NOMO-1 (cell line): Measurements from ENCODE around the gene ANO4.
"Not testable (repeated sequence)": the region's sequence is repeated elsewhere in the genome, so short reads cannot be mapped to it uniquely, and the experiment has no call there.

Experiments
- DNase-seq, 2 experiments: peaks; one replicate each; lab custom pipeline; 2025; ENCODE audit not compliant: unreplicated experiment in 2 of 2; lab: John Stamatoyannopoulos, UW

The ANO4 gene

DNA sequence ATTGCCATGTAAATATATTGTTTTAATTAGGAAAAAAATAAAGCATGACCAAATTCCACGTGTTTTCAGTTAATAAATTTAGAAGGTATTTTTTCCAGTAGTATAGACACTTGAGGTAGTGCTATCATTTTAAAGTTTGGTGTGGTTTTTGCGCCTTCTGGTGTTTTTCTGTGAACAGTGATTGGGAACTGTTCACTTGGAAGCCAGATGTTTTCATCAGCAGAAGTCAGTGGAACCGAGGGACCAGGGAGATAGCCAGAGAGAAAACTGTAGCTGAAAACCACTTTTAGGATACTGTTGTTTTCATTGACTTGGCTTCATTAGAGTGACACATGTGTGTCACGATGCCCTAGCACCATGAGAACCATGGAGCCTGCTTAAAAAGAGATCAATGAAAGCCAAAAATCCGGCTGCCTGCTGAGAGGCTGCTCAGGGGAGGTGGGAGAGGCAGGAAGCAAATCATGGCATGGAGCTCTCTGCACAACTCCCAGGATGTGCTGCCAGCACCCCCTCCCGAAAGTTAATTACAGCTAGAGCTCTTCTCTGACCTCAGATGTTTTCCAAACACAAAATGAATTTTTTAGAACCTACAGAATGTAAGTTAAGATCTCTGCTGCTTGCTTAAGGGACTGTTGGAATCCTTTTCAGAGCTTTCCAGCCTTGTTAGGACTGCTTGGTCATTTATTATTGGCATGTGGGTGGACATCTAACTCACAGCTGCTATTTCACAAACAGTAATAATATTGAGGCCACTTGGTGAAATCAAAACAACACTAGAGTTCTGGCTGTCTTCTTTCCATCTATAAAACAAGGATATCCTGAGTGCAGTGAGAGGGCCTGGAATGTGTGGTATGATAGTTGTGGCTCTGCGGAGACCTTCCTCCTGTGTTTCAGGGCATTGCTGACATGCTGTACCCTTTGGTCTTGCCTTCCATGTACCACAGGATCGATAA lies 192.3 kb downstream of the ANO4 start:
- no peak for DNase-seq

DNA sequence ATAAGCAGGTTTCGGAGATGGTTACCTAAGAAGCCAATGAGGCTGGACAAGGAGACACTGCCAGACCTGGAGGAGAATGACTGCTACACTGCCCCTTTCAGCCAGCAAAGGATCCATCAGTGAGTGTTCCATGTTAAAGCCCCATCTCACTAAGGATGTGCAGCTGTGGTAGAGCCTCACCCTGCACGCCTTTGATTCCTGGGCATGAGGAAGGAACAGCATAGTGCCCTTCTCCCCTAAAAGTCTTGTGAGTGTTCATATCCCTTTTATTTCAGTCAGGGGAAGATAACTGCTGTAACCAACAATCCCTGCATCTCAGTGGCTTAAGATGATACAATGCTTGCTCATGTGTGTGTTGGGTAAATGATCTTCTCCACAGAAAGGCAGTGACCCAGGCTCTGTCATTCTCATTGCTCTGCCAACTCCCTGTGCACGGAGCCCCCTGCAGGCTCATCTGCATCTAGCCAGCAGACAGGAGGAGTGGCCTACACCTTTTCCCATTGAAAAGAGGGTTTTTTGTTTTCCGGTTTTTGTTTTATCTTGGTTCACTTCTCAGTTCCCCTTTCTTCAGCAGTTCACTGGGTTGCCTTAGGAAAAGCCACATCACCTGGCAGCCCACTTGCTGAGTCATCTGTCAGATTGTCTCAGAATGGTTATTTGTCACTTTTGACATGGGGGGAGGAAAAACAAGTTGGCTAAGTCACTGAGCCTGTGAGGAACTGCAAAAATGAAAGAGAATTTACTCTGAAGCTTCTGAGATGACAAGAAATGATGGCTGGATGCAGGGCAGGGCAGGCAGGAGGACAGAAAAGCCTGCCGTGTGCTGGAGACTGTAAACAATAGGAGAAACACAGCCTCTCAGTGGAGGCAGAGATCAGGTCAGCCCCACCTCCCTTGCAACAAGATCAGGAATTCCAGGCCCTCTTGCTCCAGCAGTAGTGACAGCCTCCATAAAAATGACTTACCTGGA lies 193.3 kb downstream of the ANO4 start:
- DNase-seq: peak; percentile 89 to 96

DNA sequence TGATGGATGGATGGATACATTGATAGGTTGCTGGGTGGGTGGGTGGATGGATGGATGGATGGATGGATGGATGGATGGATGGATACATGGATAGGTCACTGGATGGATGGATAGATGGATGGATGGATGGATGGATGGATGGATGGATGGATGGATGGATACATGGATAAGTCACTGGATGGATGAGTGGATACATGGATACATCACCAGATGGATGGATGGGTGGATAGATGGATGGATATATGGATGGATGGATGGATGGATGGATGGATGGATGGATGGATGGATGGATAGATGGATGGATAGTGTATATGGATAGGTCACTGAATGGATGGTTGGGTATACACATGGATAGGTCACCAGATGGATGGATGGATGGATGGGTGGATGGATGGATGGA lies 194.9 kb downstream of the ANO4 start:
- not testable (repeated sequence) for DNase-seq

DNA sequence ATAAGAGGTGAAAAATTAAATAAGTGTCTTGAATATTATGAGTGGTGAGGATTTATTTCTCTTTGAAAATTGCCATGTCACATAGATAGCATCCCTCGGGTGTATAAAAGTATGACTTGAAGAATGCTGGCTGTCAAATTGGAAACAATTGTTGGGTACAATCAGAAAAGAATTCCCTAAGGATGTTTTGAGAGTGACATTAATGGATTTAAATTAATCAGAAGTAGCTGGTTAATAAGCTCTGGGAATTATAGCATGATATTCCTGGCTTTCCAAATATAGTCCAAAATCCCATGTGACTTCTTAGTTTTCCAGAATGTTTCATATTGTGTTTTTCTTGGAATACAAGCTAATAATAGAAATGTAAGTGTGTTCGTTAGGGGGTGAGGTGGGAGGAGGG lies 196.5 kb downstream of the ANO4 start:
- DNase-seq: no peak

DNA sequence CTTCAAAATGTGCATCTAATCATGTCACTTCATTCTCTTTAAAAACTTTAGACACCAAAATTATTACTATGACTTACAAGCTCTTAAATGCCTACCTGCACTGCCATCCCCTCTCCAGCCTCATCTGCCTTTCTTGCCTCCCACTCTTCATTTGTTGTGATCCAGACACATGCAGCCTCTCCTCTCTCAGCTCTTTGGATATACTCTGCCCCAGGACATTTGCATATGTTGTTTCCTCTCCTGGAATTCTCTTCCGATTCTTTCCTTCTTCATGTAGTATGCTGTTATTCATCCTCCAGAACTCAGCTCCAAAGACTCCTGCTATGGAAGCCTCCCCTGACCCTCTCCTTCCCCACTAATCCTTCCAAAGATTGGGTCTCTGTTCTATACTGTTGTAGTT lies 197.6 kb downstream of the ANO4 start:
- no peak for DNase-seq

DNA sequence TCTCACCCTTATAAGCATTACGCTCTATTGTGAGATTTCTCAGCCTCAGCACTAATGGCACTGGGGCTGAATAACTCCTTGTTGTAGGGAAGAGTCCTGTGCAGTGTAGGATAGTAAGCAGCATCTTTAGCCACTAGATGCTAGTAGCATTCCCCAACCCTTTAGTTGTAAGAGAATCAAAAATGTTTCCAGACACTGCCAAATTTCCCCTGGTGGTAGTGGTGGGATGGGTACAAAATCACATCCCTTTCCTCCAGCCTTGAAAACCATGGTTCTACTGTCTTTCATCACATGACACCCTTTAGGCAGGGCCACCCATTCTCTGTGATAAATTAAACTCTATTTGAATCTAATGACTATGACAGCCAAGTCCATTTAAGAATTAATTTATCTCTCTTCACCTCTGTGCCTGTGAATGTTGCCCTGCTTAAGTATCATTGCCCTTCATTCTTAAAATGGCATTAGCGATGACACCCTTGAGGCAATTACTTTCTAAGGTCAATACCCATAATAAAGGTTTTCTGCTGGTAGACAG lies 199.4 kb downstream of the ANO4 start:
- DNase-seq: no peak

DNA sequence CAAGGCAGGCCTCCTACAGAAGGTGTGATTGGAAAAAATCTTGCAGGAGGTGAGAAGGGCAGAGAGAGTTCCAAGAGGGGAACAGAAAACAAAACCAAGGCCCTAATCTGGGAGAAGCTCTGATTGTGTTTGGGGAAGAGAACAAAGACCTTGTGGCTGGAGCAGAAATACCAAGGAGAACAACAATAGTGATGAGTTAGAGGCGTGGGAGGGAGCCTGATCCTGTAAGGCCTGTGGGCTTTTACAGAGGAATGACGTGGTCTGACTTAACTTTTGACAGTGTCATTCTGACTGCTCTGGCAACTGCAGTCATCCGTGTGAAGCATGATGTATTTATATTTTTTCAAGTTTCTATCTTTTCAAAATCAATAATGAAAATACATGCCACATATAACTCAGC lies 200.6 kb downstream of the ANO4 start:
- DNase-seq: no peak

DNA sequence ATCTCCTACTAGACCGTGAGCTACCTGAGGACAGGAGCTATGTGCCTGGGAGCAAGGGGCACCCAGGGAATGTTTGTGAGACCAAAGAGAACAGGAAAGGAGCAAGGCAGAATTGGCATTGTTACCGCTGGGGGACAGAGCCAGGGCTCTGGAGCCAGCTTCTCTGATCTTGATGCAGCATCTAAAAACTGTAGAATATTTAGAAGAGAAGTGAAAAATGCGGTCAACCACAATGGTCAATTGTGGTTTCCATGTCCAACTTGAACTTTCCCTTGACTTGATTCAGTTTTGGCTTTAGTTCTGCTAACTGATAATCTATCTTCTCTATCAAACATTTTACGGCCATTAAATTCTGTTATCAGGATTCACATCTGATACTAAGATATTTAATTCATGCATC lies 201.2 kb downstream of the ANO4 start:
- peak; percentile 18 to 56 for DNase-seq

DNA sequence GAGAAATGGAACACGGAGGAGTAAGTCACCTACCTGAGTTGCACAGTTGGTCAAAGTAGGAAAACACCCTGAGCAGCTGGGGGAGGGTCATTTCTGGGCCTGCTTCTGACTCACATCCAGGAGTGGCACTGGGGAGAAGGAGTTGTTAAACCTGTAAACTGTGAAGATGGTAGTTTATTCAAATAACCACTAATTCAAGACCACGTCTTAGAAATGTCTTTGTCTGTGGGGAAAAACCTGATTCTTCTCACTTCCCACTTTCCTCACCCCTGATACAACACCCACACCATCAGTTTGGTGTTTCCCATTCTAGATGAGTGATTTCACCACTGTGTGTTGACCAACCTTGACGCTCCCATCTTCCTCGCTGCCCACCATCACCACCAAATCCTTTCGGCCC lies 207.1 kb downstream of the ANO4 start:
- DNase-seq: no peak

DNA sequence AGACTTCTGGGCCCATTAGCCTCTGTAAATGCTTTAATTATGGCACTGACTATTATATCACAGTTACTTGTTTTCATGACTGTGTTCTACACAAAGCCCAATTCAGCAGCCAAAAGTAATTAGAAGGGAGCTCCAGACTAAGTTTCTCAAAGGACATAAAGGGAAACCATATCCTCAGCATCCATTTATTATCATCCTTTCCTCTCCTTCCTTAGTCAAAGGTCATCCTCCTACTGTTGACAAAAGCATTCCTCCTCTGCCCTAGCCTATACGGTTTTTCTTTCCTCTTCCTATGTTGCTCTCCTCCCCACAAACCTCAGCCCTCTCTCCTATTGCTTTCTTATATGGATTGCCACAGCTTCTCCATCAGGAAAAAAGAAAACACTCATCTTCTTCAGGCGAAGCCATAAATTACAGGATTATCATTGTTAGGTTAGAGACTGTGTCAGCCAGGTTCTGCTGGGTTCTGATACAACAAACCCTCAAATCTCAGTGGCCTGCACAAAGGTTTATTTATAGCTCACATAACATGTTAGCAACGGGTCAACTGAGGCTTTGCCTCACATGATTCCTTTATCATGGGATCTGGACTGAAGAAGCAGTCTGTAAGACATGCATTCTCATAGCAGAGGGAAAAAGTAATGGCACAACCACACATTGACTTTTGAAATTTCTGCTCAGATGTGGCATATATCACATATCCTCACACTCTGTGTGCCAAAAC lies 208.3 kb downstream of the ANO4 start:
- no peak for DNase-seq

DNA sequence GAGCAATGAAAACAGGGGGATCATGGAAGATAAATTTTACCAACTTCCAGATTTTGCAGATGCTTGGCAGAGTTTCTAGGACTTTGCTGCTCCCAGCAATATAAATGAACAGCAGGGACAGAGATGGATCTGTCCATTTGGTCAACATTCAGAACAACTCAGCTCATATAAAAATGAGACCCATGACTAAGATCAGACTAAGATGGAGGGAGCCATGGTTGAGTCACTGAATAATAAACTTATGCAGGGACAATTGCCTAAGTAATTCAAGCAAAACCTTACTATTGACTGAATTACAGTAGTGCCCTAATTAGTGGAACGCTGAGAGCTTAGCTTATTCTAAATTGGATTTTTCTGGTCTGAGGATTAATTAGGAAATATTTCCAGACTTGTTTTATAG lies 210.3 kb downstream of the ANO4 start:
- no peak for DNase-seq

DNA sequence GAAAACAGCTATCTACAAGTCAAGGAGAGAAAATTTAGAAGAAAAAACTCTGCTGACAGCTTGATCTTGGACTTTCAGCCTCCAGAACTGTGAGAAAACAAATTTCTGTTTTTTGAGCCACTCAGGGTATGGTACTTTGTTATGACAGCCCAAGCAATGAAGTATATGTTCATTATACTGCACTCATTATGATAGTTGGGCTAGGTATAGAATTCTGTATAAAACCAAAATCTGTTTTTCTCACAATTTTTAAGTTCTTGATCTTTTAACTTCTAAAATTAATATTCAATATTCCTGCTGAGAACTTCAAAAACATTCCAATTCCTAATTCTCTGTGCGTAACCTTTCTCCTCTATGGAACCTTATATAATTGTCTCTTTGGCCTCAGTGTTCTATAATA lies 214.7 kb downstream of the ANO4 start:
- DNase-seq: no peak

DNA sequence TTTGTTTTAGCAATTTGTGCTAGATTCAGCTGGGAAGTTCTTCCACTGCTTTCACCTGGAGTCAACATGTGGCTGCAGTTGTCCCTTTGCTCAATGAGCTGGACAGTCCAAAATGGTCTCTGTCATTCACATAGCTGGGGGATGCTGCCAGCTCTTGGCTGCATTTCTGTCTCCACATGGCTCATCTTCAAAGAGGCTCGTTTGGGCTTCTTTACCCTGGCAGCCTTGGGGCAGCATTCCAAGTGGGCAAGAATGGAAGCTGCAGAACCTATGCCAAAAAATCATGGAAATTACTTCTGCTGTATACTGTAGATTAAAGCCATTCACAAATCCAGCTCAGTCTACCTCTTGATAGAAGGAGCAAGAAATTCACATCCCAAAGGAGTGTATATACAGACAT lies 216.3 kb downstream of the ANO4 start:
- DNase-seq: no peak

DNA sequence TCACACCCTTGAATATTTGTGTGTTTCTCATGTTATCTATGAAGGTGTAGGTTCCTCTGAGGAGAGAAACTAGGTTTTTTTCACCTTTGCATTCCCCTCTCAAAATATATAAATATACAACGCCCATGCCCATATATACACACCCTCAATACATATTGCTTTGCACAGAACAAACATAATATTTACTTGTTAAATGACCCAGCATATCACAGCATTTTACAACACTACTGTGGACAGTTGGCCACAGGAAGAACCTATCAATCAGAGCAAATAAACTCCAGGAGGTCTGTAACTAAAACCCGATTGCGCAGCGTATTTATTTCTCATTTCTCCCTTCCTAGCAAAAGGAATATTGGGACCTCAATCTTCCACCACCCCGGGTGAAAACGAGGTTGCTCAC lies 219.4 kb downstream of the ANO4 start:
- DNase-seq: no peak

DNA sequence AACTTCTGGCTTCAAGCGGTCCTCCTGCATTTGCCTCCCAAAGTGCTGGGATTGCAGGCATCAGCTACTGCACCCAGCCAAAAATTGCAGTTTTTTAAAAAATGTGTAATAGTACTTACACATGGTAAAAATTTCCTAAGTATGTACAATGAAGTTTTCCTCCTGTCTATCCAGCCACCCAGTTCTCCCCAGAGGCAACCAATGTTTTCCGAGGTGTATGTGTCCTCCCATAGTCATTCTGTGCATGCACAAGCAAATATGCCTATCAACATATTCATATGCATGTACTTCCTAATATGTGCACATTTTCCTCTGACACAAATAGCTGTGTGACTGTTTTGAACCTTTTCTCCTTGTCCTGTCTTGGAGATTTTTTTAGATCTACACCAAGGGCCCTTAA lies 220.5 kb downstream of the ANO4 start:
- DNase-seq: no peak

DNA sequence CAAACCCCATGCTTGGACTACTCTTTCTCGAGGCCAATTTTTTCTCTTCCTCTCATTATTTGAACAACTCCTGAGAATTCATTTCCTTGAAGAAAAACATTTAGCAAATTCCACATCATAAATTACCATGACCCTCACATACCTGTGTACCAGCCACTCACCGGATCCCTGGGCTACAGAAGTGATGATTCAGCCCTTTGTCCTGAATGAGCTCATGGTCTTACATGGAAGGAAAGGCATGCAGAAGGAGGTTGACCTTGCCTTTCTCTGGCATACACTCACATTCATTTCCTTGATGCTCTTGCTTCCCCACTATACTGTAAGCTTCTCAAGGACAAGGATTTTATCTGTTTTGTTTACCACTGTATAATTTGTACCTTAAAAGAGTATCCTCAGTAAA lies 224.0 kb downstream of the ANO4 start:
- DNase-seq: no peak

DNA sequence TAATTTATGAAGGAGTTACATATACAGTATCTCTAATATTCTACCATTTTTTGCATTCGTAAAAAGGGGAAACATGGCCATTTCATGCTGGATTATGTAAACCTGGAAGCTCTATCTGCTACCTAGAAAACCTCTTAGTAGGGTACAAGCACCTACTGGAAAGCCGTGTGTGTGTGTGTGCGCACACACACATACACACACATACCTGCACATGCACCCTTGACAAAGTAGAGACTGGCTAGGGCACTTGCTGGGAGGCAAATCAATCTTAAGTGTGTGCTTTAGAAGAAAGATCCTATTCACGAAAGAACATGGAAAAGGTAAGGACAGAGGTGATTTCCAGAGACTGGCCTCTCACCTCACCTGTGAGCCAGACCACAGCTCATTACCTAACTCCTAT lies 224.6 kb downstream of the ANO4 start:
- no peak for DNase-seq

DNA sequence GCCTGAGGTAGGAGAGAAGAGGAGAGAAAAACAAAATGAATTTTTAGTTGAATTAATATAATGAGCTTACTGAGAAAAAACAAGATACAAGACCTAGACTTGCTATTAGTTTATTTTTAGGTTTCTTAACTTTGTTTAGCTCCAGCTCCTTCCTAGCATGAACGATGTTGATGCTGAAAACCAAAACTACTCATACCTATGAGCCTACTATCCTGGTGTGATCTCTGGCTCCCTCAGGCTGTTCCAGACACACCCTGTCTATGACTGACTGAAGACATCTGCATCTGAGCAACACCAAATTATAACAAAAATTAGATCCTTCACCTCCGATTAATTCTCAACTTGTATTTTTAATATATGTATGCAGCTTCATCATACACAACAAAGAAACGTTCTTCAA lies 225.1 kb downstream of the ANO4 start:
- DNase-seq: no peak

DNA sequence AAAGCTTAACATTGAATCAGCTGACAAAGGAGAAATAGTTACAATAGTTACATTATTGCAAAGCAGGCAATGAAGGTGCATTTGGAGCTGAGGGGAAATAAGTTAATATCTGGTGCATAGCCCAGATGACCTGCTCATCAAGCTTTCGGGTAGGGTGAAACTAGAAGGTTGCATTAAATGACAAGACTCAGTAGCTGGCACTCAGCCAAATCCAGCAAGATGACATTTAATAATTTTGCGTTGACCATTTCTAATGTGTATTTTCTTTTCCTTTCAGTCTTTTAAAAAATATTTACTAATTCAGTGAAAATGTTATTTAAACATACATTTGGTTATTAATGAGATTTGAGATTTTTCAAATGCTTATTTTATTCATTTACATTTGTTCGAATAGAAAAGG lies 226.9 kb downstream of the ANO4 start:
- no peak for DNase-seq

DNA sequence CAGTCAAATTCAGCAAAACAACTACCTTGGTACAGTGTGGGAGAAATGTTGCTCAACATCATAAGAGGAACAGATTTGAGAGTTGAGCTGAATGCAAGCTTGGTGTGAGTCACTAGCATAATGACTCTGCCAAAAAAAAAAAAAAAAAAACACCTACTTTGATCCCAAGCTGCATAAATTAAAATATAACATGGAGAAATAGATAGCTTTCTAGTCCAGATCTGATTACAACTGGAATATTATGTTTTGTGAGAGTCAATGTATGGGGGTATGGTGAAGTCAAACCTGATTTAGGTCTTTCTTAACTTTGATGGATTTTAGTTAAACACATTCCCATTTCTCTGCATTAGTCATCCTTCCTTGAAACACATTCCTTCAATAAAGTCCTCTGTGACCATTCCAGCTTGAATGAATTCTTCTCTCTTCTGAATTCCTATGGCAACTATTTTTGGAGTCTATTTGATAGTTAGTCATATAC lies 227.4 kb downstream of the ANO4 start:
- peak in 1 of 2 experiments; percentile 45 for DNase-seq

DNA sequence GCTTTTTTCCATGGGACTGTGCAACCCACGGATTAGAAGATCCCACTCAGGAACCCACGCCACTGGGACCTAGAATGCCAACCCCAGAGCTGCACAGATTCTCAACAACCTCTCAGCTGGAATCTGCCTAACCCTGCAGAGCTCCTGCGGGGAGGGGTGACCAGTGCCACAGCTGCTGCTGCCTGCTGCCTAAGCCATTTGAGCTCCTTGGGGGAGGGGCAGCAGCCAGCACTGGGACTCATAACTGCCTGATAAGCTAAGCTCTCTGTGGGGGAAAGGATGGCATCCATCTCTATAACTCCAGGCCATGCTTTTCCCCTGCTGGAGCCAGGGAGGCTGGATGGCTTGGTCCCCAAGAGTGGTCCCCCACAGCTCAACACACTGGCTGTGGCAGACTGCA lies 232.6 kb downstream of the ANO4 start:
- DNase-seq: no peak
